Fibroblast of lung (primary cell): ENCODE measurements around the gene LMO7. TPM values are rescaled to one million over a fixed set of nuclear protein-coding genes. Genes with fewer than 3 reads are reported as not detected.

ENCODE experiments used
- DNase-seq, 2 donors: peaks; one replicate each; pipeline versions ENCODE4 v3.0.0 to v3.0.0-alpha.2; 2010; ENCODE audit warnings: low read depth in 2 of 2
- H2AFZ ChIP-seq: 2 replicates; pipeline ENCODE4 v1.5.1; 2012; ENCODE audit warnings: low read length, control low read depth, inconsistent platforms
- H3K27ac ChIP-seq: 2 replicates; pipeline ENCODE4 v1.5.1; 2011; ENCODE audit warnings: low read length, control low read depth; ENCODE audit not compliant: insufficient read depth
- H3K27me3 ChIP-seq: 2 replicates; pipeline ENCODE4 v1.5.1; 2011; ENCODE audit warnings: mild to moderate bottlenecking, low read length; ENCODE audit not compliant: control insufficient read depth, insufficient read depth
- H3K36me3 ChIP-seq: 2 replicates; pipeline ENCODE4 v1.5.1; 2011; ENCODE audit warnings: low read length; ENCODE audit not compliant: control insufficient read depth, insufficient read depth
- H3K4me1 ChIP-seq: 2 replicates; pipeline ENCODE4 v1.5.1; 2011; ENCODE audit warnings: low read length; ENCODE audit not compliant: control insufficient read depth, insufficient read depth; ENCODE audit errors: extremely low read depth
- H3K4me2 ChIP-seq: 2 replicates; pipeline ENCODE4 v1.5.1; 2011; ENCODE audit warnings: low read length, control low read depth; ENCODE audit not compliant: insufficient read depth; ENCODE audit errors: extremely low read depth
- H3K4me3 ChIP-seq, 4 experiments: fragments of 200-600 bp in 1 of 4; sonication (generic) in 1 of 4; replicated peaks in 1 of 4; 2 replicates each; pipeline ENCODE4 v1.5.1; 2011 to 2016; ENCODE audit warnings: low read length in 4 of 4, low read depth in 3 of 4, mild to moderate bottlenecking in 3 of 4, control low read depth in 2 of 4, inconsistent platforms in 1 of 4, mixed read lengths in 1 of 4; ENCODE audit not compliant: insufficient read depth in 1 of 4; ENCODE audit errors: control extremely low read depth in 1 of 4
- H3K79me2 ChIP-seq: 2 replicates; pipeline ENCODE4 v1.5.1; 2012; ENCODE audit warnings: mild to moderate bottlenecking, low read length, inconsistent platforms; ENCODE audit not compliant: control insufficient read depth, insufficient read depth
- H3K9ac ChIP-seq: 2 replicates; pipeline ENCODE4 v1.5.1; 2011; ENCODE audit warnings: mild to moderate bottlenecking, low read length, control low read depth; ENCODE audit not compliant: insufficient read depth
- H3K9me3 ChIP-seq: 2 replicates; pipeline ENCODE4 v1.5.1; 2012; ENCODE audit warnings: low read depth, low read length; ENCODE audit not compliant: control insufficient read depth, insufficient read depth
- H4K20me1 ChIP-seq: 2 replicates; pipeline ENCODE4 v1.5.1; 2011; ENCODE audit warnings: low read length; ENCODE audit not compliant: control insufficient read depth, insufficient read depth; ENCODE audit errors: extremely low read depth
- EZH2 ChIP-seq: IDR thresholded peaks from 2 replicates; pipeline ENCODE4 v1.5.1; 2012; ENCODE audit warnings: low read length, control low read depth, mild to moderate bottlenecking; ENCODE audit errors: missing control alignments
- polyA plus RNA-seq, 2 donors: library from polyadenylated mRNA; depleted of rRNA in 1 of 2; stranded (reverse) in 1 of 2; unstranded in 1 of 2; fragments of >200 nt; gene quantifications; 2 replicates each; pipeline ENCODE4 v1.2.1, GENCODE V29; 2011 to 2012; ENCODE audit warnings: missing spikeins in 1 of 2
- total RNA-seq: library from RNA; depleted of rRNA; stranded (reverse); fragments of >200 nt; gene quantifications from 2 replicates; pipeline ENCODE4 v1.2.1, GENCODE V29; 2014
- TF ChIP-seq, protein P1 (sequence below), 2 donors: IDR thresholded peaks in 1 of 2; conservative IDR thresholded peaks in 1 of 2; 1 replicate in 1 of 2; 2 replicates in 1 of 2; pipeline ENCODE4 v1.5.1; 2011 to 2012; ENCODE audit warnings: low read length in 2 of 2, control low read depth in 1 of 2, inconsistent platforms in 1 of 2, low read depth in 1 of 2, mild to moderate bottlenecking in 1 of 2

The LMO7 gene
- total and polyA plus RNA-seq, 2 donors (not counting 1 experiment from before 2014, with no cell fraction given): 71.9 to 226 TPM

DNA sequence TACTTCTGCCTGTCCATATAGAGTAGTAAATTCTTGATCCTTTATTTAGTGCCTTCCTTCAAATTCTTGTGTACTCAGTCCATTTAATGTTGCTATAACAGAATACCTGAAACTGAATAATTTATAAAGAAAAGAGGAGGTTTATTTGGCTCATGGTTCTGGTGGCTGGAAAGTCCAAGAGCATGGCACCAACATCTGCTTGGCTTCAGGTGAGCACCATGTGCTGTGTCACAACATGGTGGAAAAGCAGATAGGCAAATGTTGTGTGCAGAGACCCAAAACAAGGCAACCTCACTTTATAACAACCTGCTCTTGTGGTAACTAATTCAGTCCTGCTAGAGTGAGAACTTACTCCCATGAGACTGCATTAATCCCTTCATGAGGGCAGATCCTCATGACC is 195.3 kb downstream of the LMO7 start:
- H3K27ac ChIP-seq: no peak overlapping the region
- no peak overlapping the region for H3K4me3 ChIP-seq
- no peak overlapping the region for H2AFZ ChIP-seq
- no peak for TF ChIP-seq EZH2
- TF ChIP-seq, protein P1, sequence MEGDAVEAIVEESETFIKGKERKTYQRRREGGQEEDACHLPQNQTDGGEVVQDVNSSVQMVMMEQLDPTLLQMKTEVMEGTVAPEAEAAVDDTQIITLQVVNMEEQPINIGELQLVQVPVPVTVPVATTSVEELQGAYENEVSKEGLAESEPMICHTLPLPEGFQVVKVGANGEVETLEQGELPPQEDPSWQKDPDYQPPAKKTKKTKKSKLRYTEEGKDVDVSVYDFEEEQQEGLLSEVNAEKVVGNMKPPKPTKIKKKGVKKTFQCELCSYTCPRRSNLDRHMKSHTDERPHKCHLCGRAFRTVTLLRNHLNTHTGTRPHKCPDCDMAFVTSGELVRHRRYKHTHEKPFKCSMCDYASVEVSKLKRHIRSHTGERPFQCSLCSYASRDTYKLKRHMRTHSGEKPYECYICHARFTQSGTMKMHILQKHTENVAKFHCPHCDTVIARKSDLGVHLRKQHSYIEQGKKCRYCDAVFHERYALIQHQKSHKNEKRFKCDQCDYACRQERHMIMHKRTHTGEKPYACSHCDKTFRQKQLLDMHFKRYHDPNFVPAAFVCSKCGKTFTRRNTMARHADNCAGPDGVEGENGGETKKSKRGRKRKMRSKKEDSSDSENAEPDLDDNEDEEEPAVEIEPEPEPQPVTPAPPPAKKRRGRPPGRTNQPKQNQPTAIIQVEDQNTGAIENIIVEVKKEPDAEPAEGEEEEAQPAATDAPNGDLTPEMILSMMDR (conservative IDR thresholded peaks at IDR 0.05 in 1 of 2, IDR thresholded peaks at IDR 0.05 in 1 of 2; ENCODE audit: low read depth in 1 of 2, low read length in 2 of 2): no peak
- peaks cover 5% of the 10 kb centered on the region for H3K4me1 ChIP-seq
- no peak overlapping the region for H3K9ac ChIP-seq
- no peaks in the 10 kb centered on the region for H3K9me3 ChIP-seq
- H4K20me1 ChIP-seq: no peaks in the 10 kb centered on the region
- peaks cover 20% of the 10 kb centered on the region for H3K79me2 ChIP-seq
- H3K27me3 ChIP-seq: no peaks in the 10 kb centered on the region
- DNase-seq: no peak
- no peak overlapping the region for H3K4me2 ChIP-seq
- peaks cover 2% of the 10 kb centered on the region for H3K36me3 ChIP-seq

DNA sequence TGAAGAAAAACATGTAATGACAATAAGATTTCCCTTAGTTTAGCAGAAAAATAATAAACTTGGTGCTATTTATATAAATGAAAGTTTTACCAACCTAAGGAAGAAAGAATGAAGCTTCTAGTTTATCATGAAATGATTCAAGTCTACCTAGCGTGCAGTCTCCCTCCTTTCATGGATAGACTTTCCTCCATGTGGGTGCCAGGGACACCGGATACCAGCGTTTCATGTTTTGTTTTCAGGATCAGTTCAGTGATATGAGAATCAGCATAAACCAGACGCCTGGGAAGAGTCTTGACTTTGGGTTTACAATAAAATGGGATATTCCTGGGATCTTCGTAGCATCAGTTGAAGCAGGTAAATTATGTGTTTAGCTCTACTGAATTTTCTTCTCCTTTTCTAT is 196.7 kb downstream of the LMO7 start:
- DNase-seq: no peak
- no peaks in the 10 kb centered on the region for H4K20me1 ChIP-seq
- TF ChIP-seq, protein P1 (conservative IDR thresholded peaks at IDR 0.05 in 1 of 2, IDR thresholded peaks at IDR 0.05 in 1 of 2; ENCODE audit: low read depth in 1 of 2, low read length in 2 of 2): no peak
- TF ChIP-seq EZH2: no peak
- H3K4me3 ChIP-seq: no peak overlapping the region
- H3K9me3 ChIP-seq: no peaks in the 10 kb centered on the region
- H3K27ac ChIP-seq: no peak overlapping the region
- peaks cover 2% of the 10 kb centered on the region for H3K36me3 ChIP-seq
- H3K79me2 ChIP-seq: peaks cover 15% of the 10 kb centered on the region
- H3K4me2 ChIP-seq: no peak overlapping the region
- no peak overlapping the region for H2AFZ ChIP-seq
- H3K4me1 ChIP-seq: peaks cover 5% of the 10 kb centered on the region
- H3K27me3 ChIP-seq: no peaks in the 10 kb centered on the region
- no peak overlapping the region for H3K9ac ChIP-seq

DNA sequence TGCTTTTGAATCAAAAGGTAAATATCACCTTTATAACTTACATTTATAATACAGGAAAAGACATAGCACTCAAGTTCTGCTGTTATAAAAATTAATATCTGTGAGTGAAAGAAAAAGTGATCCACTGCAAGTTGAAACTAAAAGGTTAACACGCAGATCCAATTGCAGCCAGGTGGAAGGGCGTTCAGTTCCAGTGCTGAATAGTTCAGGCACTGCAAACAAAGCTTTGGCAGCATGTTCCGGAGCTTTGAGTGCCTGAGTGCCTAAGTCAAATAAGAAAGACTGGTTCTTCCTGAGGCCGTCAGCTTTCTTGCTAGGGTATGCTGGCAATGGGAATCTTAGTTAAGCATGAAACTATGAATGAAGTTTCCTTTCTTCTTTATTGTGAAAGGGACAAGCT is 200.3 kb downstream of the LMO7 start:
- peaks cover 2% of the 10 kb centered on the region for H3K36me3 ChIP-seq
- no peak overlapping the region for H3K4me3 ChIP-seq
- H3K27ac ChIP-seq: no peak overlapping the region
- H3K4me2 ChIP-seq: no peak overlapping the region
- no peak overlapping the region for H2AFZ ChIP-seq
- H3K9ac ChIP-seq: no peak overlapping the region
- no peaks in the 10 kb centered on the region for H3K4me1 ChIP-seq
- H3K79me2 ChIP-seq: peaks cover 7% of the 10 kb centered on the region
- TF ChIP-seq, protein P1 (conservative IDR thresholded peaks at IDR 0.05 in 1 of 2, IDR thresholded peaks at IDR 0.05 in 1 of 2; ENCODE audit: low read depth in 1 of 2, low read length in 2 of 2): no peak
- TF ChIP-seq EZH2: no peak
- H3K9me3 ChIP-seq: no peaks in the 10 kb centered on the region
- no peaks in the 10 kb centered on the region for H3K27me3 ChIP-seq
- DNase-seq: no peak
- H4K20me1 ChIP-seq: no peaks in the 10 kb centered on the region
